ENCODE measurements around the gene DTHD1. TPM values are rescaled to one million over a fixed set of nuclear protein-coding genes. Genes with fewer than 3 reads are reported as not detected.
A peak's percentile ranks its signal among the peaks of the same experiment; 100 is the strongest.

The DTHD1 gene
- total and polyA plus RNA-seq, 2 donors from 2014 or later, result 1.4 TPM; not detected in 1

GRCh38 chr4:36242629-36243354 is 38.6 kb upstream of the DTHD1 start:
- TF ChIP-seq CTCF (IDR thresholded peaks at IDR 0.05; ENCODE audit: borderline replicate concordance, extremely low read depth, insufficient read depth), result no peak
- no peaks in the 10 kb centered on the region for H3K9me3 ChIP-seq (ENCODE audit: control insufficient read depth in 2 of 3, insufficient read depth in 1 of 3, low read length in 3 of 3)
- H3K27ac ChIP-seq (ENCODE audit: low read depth in 2 of 2, low read length in 2 of 2), result peak overlapping the region in 1 of 2 donors; percentile 85
- intact Hi-C loops (cut with DNase I), result no loop called here
- no peaks in the 10 kb centered on the region for H3K36me3 ChIP-seq (ENCODE audit: control insufficient read depth in 2 of 3, insufficient read depth in 3 of 3, low read length in 3 of 3)
- no peaks in the 10 kb centered on the region for H3K27me3 ChIP-seq (ENCODE audit: control insufficient read depth, insufficient read depth, low read length)
- H3K9ac ChIP-seq (ENCODE audit: low read length in 3 of 3), result peak overlapping the region in 1 of 3 donors; percentile 72
- H3K4me1 ChIP-seq (ENCODE audit: control insufficient read depth in 2 of 3, insufficient read depth in 2 of 3, low read depth in 1 of 3, low read length in 3 of 3), result peaks cover 0 to 12% (median 0%) of the 10 kb centered on the region in 3 donors
- FAIRE-seq, result no peak
- DNase-seq, result peak in 2 of 5 donors; percentile 18 to 31
- peak overlapping the region in 2 of 3 donors; percentile 76 to 88 for H3K4me3 ChIP-seq (ENCODE audit: low read length in 3 of 3)

DNA sequence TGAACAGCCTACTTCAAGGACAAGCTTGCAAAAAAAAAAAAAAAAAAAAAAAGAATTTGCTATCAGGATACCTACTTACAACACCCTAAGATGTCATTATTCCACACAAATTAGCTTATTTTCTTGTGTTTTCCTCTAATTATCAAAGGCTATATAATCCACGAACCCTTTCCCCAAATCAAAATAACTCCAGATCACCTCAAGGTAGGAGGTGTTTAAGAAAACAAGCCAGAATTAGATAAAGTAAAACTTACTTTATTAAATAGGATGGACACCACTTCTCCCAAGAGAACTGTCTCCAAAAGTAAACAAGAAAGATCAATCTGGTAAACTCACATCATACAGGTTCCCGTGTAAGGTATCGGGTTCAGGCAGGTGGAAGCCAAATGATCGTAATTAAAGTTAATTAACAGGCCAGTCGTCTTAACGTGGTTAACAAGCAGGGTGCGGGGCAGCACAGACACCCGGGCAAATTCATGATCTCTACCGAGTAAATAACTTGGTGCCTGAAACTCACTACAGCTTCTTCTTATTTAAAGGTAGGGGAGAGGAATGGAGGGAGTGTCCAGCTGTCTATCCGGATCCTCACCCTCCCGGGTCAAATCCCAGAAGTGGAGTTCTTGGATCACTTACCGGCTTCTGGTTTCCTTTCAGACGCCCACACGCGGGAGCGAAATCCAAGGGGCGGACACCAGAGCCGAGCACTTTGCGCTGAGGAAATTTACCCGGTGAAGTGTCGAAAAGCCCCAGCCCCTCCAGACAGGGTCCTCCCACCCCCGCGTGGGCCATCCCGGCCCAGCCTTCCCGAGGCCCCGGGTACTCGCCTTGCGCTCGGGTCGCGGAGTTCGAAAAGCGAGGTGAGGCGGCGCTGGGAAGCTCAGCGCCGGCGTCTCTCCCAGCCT is 37.8 kb upstream of the DTHD1 start:
- H3K36me3 ChIP-seq (ENCODE audit: control insufficient read depth in 2 of 3, insufficient read depth in 3 of 3, low read length in 3 of 3), result no peaks in the 10 kb centered on the region
- H3K4me3 ChIP-seq (ENCODE audit: low read length in 3 of 3), result peak overlapping the region; percentile 59 to 88 (median 76)
- H3K4me1 ChIP-seq (ENCODE audit: control insufficient read depth in 2 of 3, insufficient read depth in 2 of 3, low read depth in 1 of 3, low read length in 3 of 3), result peaks cover 0 to 12% (median 0%) of the 10 kb centered on the region in 3 donors
- TF ChIP-seq CTCF (IDR thresholded peaks at IDR 0.05; ENCODE audit: borderline replicate concordance, extremely low read depth, insufficient read depth), result no peak
- H3K9me3 ChIP-seq (ENCODE audit: control insufficient read depth in 2 of 3, insufficient read depth in 1 of 3, low read length in 3 of 3), result no peaks in the 10 kb centered on the region
- peak in 4 of 5 donors; percentile 65 to 74 (median 70) for DNase-seq
- no peaks in the 10 kb centered on the region for H3K27me3 ChIP-seq (ENCODE audit: control insufficient read depth, insufficient read depth, low read length)
- intact Hi-C loops (cut with DNase I), result no loop called here
- peak overlapping the region; percentile 50 to 75 (median 72) for H3K9ac ChIP-seq (ENCODE audit: low read length in 3 of 3)
- no peak for FAIRE-seq
- H3K27ac ChIP-seq (ENCODE audit: low read depth in 2 of 2, low read length in 2 of 2), result peak overlapping the region; percentile 81 to 85

DNA sequence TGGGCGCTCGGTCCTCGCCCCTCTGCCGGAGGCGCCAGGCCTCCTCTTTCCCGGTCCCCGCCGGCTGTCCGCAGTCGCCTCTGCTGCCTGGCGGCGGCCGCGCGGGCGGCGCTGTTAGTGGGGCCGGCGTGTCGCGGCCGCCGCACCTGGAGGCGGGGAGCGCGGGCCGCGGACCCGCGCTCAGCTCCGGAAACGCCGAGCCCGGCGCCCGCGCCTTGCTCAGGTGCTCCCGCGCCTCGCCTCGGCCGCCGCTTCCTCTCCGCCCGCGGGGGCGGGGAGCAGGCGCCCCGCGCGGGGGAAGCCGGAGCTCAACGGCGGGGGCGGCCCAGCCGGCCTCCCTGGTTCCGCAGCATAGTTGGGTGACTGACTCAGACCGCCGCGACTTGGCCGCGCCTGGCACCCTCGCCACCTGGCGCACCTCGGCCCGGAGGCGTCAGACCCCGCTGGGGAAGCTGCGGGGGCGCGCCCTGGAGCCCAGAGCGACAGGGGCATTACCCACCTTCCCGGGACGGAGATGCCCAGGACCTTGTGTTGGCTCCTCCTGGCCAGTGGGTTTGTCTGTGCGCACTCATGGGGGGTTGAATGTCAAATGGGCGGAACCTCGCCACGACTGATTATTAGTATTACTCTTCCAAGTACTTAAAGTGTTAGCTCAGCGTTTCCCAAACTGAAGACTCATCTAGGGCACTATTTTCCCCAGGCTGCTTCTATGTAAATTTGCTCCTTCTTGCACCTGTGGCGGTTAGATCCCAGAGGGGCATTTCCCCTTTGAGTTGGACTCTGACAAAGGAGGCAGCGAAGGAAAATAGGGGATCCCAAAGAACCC is 36.9 kb upstream of the DTHD1 start, which contains the start of gene ARAP2:
TSS of gene ARAP2 (minus strand) at position 258 of the 826 bp plus-strand sequence. CDS start 15,028 bp downstream, outside the sequence.
- DNase-seq, result peak; percentile 44 to 87 (median 68)
- Histone ChIP-seq H3K27ac (ENCODE audit: low read depth in 2 of 2, low read length in 2 of 2) (peak within 1 kb of the TSS; percentile 81 to 85), H3K4me1 (ENCODE audit: control insufficient read depth in 2 of 3, insufficient read depth in 2 of 3, low read depth in 1 of 3, low read length in 3 of 3) (peaks cover 0 to 12% (median 0%) of the 10 kb centered on the region in 3 donors), H3K36me3 (ENCODE audit: control insufficient read depth in 2 of 3, insufficient read depth in 3 of 3, low read length in 3 of 3) (no peaks in the 10 kb centered on the region), H3K27me3 (ENCODE audit: control insufficient read depth, insufficient read depth, low read length) (no peaks in the 10 kb centered on the region), H3K4me3 (ENCODE audit: low read length in 3 of 3) (peak within 1 kb of the TSS; percentile 59 to 88 (median 76)), H3K9me3 (ENCODE audit: control insufficient read depth in 2 of 3, insufficient read depth in 1 of 3, low read length in 3 of 3) (no peaks in the 10 kb centered on the region), H3K9ac (ENCODE audit: low read length in 3 of 3) (peak within 1 kb of the TSS; percentile 50 to 75 (median 72))
- intact Hi-C loops (cut with DNase I), result no loop called here
- no peak for TF ChIP-seq CTCF (IDR thresholded peaks at IDR 0.05; ENCODE audit: borderline replicate concordance, extremely low read depth, insufficient read depth)
- FAIRE-seq, result no peak

Measured in kidney (tissue), 14 donors.